GM23248 (cell line): Measurements from ENCODE around the gene ENTHD1. TPM values are rescaled to one million over a fixed set of nuclear protein-coding genes. Genes with fewer than 3 reads are reported as not detected.

Experiments used
- DNase-seq: peaks from one replicate; pipeline ENCODE4 v3.0.0-alpha.2; 2015
- H2AFZ ChIP-seq: fragments of 200-600 bp; sonication (generic); 2 replicates; pipeline ENCODE4 v1.6.1; 2016; ENCODE audit warnings: antibody characterized with exemption
- H3F3A ChIP-seq: fragments of 200-600 bp; sonication (generic); 2 replicates; pipeline ENCODE4 v1.6.1; 2016; ENCODE audit warnings: mild to moderate bottlenecking, antibody characterized with exemption, mixed run types; ENCODE audit not compliant: insufficient read depth
- H3K27ac ChIP-seq: fragments of 200-600 bp; sonication (generic); 2 replicates; pipeline ENCODE4 v1.5.1; 2016; ENCODE audit warnings: mild to moderate bottlenecking
- H3K27me3 ChIP-seq: fragments of 200-600 bp; sonication (generic); replicated peaks from 2 replicates; pipeline ENCODE4 v1.6.1; 2016; ENCODE audit warnings: mild to moderate bottlenecking; ENCODE audit not compliant: insufficient read depth
- H3K36me3 ChIP-seq: fragments of 200-600 bp; sonication (generic); 2 replicates; pipeline ENCODE4 v1.6.1; 2016; ENCODE audit warnings: low read depth, mild to moderate bottlenecking
- H3K4me1 ChIP-seq: fragments of 200-600 bp; sonication (generic); 2 replicates; pipeline ENCODE4 v1.6.1; 2016; ENCODE audit warnings: mild to moderate bottlenecking; ENCODE audit not compliant: insufficient read depth
- H3K4me2 ChIP-seq: fragments of 200-600 bp; sonication (generic); one replicate; pipeline ENCODE4 v1.6.1; 2016; ENCODE audit warnings: mild to moderate bottlenecking; ENCODE audit not compliant: unreplicated experiment
- H3K4me3 ChIP-seq: fragments of 200-600 bp; sonication (generic); 2 replicates; pipeline ENCODE4 v1.5.1; 2016; ENCODE audit warnings: mild to moderate bottlenecking
- H3K79me2 ChIP-seq: fragments of 200-600 bp; sonication (generic); 2 replicates; pipeline ENCODE4 v1.6.1; 2016; ENCODE audit warnings: mild to moderate bottlenecking; ENCODE audit not compliant: insufficient read depth
- H3K9ac ChIP-seq: fragments of 200-600 bp; sonication (generic); 2 replicates; pipeline ENCODE4 v1.6.1; 2016; ENCODE audit warnings: mild to moderate bottlenecking
- H3K9me2 ChIP-seq: fragments of 200-600 bp; sonication (generic); 2 replicates; pipeline ENCODE4 v1.6.1; 2016; ENCODE audit warnings: mixed run types, mild to moderate bottlenecking, moderate library complexity; ENCODE audit not compliant: insufficient read depth
- H3K9me3 ChIP-seq: fragments of 200-600 bp; sonication (generic); one replicate; pipeline ENCODE4 v1.6.1; 2017; ENCODE audit warnings: low read depth
- H4K20me1 ChIP-seq: fragments of 200-600 bp; sonication (generic); 2 replicates; pipeline ENCODE4 v1.6.0; 2016; ENCODE audit not compliant: insufficient read depth
- EZH2 ChIP-seq: fragments of 200-600 bp; sonication (generic); IDR thresholded peaks from 2 replicates; pipeline ENCODE4 v1.6.1; 2018; ENCODE audit warnings: antibody characterized with exemption, mild to moderate bottlenecking; ENCODE audit not compliant: insufficient read depth, poor library complexity, severe bottlenecking
- EZH2phosphoT487 ChIP-seq: fragments of 200-600 bp; sonication (generic); IDR thresholded peaks from 2 replicates; pipeline ENCODE4 v1.6.1; 2018; ENCODE audit warnings: antibody characterized with exemption, moderate library complexity, mild to moderate bottlenecking, low read depth; ENCODE audit not compliant: insufficient read depth
- WGBS, 2 experiments: methylation state at CpG; one replicate each; pipeline ENCODE4 v1.1.6; 2015 to 2017; ENCODE audit warnings: low lambda C conversion rate in 2 of 2, low coverage in 1 of 2; ENCODE audit errors: missing lambda C conversion rate in 2 of 2; 5-methylcytosine and 5-hydroxymethylcytosine counted together
- in situ Hi-C: fragments of 300-500 bp; cut with MboI; formaldehyde crosslinking; loops from 2 replicates; pipeline ENCODE4 v1.15.0; 2020
- polyA plus RNA-seq: library from polyadenylated mRNA; unstranded; fragments of >200 nt; fragmentation: Nextera tagmentation; extraction: Ambion mirVana; gene quantifications from 2 replicates; pipeline ENCODE4 v1.2.1, GENCODE V29; 2016
- small RNA-seq: library from RNA; depleted of rRNA; stranded (forward); fragments of <200 nt; gene quantifications from one replicate; pipeline ENCODE3, GENCODE V24; 2014; ENCODE audit warnings: low read depth, low replicate concordance
- total RNA-seq: library from RNA; depleted of rRNA; stranded (reverse); fragments of >200 nt; shearing (Covaris generic); gene quantifications from 2 replicates; pipeline ENCODE4 v1.2.3, GENCODE V29; 2014; rRNA removed

Gene ENTHD1
- total and polyA plus RNA-seq, 2 experiments from 2014 or later = not detected

DNA sequence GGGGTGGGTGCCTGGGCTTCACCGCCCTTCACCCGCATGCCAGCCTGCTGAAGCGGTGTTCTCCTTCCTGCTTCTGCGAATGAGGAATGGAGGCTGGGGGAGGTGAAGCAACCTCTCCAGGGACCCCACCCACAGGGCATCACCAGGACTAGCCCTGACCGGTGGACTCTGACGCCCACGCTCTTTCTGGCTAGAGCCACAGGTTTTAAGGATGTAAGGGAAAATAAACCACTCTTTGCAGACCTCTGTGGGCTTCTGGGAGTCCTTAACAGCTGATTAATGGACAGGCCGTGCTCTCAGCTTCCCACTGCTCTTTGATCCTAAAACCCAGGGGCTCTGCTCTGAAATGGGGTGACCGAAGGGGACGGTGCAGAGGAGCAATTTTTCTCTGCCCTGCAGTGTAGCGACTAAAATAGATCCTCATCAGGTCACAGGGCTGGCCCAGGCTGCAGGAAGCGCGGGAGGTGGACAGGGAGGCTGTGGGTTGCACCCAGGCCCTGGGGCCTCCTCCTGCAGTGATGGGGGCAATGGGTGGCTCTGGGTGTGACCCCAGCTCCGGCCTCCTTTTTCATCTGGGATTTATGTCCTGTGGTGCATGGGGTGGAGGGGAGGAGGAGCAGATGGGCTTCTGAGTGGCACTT, 195.7 kb downstream of the ENTHD1 start:
- TF ChIP-seq EZH2phosphoT487 = no peak
- no peak for TF ChIP-seq EZH2
- H4K20me1 ChIP-seq = no peaks in the 10 kb centered on the region
- in situ Hi-C loops = no loop called here
- H3K27me3 ChIP-seq = peaks cover 49% of the 10 kb centered on the region
- H2AFZ ChIP-seq = no peak overlapping the region
- H3K9ac ChIP-seq = no peak overlapping the region
- H3K4me1 ChIP-seq = no peaks in the 10 kb centered on the region
- H3K79me2 ChIP-seq = no peaks in the 10 kb centered on the region
- H3F3A ChIP-seq = no peaks in the 10 kb centered on the region
- H3K4me2 ChIP-seq = no peak overlapping the region
- DNase-seq = no peak
- H3K4me3 ChIP-seq = no peak overlapping the region
- no peak overlapping the region for H3K27ac ChIP-seq
- no peaks in the 10 kb centered on the region for H3K36me3 ChIP-seq
- WGBS, 2 experiments = 32 to 39% methylated on average over 14 of the region's 14 CpGs
- H3K9me2 ChIP-seq = no peaks in the 10 kb centered on the region
- no peaks in the 10 kb centered on the region for H3K9me3 ChIP-seq

DNA sequence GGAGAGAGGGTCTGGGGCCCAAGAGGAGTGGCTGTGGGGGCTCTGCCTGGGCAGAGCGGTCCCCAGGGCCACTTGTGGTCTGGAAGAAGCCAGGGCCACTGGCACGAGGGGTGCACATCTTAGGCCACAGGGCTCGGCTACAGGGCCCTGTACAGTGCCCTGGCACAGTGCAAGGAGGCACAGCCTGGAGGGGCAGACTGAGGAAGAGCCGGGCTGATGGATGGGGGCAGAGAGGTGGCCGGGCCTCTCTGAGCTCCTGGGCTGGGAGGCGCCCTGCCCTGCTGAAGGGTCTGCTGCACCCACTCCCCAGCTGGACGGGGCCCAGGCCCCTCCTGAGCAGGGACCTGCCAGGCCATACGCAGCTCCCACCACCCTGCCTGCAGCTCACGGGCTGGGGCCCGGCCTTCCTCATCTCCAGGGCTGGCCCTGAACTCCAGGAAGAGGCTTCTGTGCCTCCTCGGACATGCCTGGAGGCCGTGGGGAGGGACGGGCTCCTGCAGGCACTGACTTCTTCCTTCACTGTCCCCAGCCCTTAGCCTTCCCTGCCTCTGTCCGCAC, 199.5 kb downstream of the ENTHD1 start:
- H3K27me3 ChIP-seq = peaks cover 50% of the 10 kb centered on the region
- no peak overlapping the region for H2AFZ ChIP-seq
- H3K9me3 ChIP-seq = no peaks in the 10 kb centered on the region
- 35 to 40% methylated on average over 14 of the region's 14 CpGs for WGBS, 2 experiments
- H3K4me3 ChIP-seq = no peak overlapping the region
- no peaks in the 10 kb centered on the region for H4K20me1 ChIP-seq
- DNase-seq = no peak
- no peaks in the 10 kb centered on the region for H3K36me3 ChIP-seq
- no peak overlapping the region for H3K9ac ChIP-seq
- H3K4me1 ChIP-seq = 0 out of 2 replicates have a peak, but pooled peaks cover 4% of the 10 kb centered on the region
- TF ChIP-seq EZH2 = no peak
- no peak for TF ChIP-seq EZH2phosphoT487
- no peak overlapping the region for H3K4me2 ChIP-seq
- H3F3A ChIP-seq = no peaks in the 10 kb centered on the region
- H3K27ac ChIP-seq = no peak overlapping the region
- no peaks in the 10 kb centered on the region for H3K9me2 ChIP-seq
- in situ Hi-C loops = no loop called here
- H3K79me2 ChIP-seq = no peaks in the 10 kb centered on the region

Small RNA genes lying within 50 kb of the gene (small RNA-seq; reads per million reads assigned to genes)
- gene RN7SKP210 = not detected

Other genes starting within 250 kb of the ENTHD1 start
- not detected in 2 replicates for gene GRAP2, start 7.3 kb upstream of the ENTHD1 start, total RNA-seq
- gene GRAP2, start 7.3 kb upstream of the ENTHD1 start, polyA plus RNA-seq = not detected in 2 replicates
- not detected in 2 replicates for gene TMA7B, start 66.6 kb upstream of the ENTHD1 start, total RNA-seq
- not detected in 2 replicates for gene TMA7B, start 66.6 kb upstream of the ENTHD1 start, polyA plus RNA-seq
- gene FAM83F, start 101.2 kb upstream of the ENTHD1 start, total RNA-seq = not detected in 2 replicates
- gene FAM83F, start 101.2 kb upstream of the ENTHD1 start, polyA plus RNA-seq = not detected in 2 replicates